ENCODE measurements around the gene ELK1. TPM values are rescaled to one million over a fixed set of nuclear protein-coding genes. Genes with fewer than 3 reads are reported as not detected.

ELK1 gene
- total RNA-seq, 1 experiment from 2014 or later = 57.0 TPM

DNA sequence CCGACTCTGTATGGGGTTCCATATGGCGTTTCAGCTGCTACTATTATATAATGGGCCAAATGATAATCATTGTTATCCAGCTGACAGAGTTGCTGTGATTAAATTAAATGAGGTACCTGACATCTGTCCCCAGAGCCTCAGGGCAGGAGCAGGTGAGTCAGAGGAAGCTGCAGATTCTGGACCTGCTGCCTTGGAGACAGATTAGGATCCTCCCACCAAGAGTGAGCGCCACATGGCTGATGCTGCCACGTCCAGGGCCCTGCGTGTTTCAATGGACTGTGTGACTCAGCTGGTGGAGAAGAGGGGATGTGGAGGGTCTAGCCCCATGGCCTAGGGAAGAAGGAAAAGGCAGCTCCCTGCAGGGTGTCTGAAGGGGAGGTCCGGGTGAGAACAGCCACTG, 36.9 kb upstream of the ELK1 start (continued):
- TF ChIP-seq, protein P1, sequence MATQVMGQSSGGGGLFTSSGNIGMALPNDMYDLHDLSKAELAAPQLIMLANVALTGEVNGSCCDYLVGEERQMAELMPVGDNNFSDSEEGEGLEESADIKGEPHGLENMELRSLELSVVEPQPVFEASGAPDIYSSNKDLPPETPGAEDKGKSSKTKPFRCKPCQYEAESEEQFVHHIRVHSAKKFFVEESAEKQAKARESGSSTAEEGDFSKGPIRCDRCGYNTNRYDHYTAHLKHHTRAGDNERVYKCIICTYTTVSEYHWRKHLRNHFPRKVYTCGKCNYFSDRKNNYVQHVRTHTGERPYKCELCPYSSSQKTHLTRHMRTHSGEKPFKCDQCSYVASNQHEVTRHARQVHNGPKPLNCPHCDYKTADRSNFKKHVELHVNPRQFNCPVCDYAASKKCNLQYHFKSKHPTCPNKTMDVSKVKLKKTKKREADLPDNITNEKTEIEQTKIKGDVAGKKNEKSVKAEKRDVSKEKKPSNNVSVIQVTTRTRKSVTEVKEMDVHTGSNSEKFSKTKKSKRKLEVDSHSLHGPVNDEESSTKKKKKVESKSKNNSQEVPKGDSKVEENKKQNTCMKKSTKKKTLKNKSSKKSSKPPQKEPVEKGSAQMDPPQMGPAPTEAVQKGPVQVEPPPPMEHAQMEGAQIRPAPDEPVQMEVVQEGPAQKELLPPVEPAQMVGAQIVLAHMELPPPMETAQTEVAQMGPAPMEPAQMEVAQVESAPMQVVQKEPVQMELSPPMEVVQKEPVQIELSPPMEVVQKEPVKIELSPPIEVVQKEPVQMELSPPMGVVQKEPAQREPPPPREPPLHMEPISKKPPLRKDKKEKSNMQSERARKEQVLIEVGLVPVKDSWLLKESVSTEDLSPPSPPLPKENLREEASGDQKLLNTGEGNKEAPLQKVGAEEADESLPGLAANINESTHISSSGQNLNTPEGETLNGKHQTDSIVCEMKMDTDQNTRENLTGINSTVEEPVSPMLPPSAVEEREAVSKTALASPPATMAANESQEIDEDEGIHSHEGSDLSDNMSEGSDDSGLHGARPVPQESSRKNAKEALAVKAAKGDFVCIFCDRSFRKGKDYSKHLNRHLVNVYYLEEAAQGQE (IDR thresholded peaks at IDR 0.05; ENCODE audit: low read depth) = no peak
- TF ChIP-seq, protein P2, sequence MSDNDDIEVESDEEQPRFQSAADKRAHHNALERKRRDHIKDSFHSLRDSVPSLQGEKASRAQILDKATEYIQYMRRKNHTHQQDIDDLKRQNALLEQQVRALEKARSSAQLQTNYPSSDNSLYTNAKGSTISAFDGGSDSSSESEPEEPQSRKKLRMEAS (IDR thresholded peaks at IDR 0.05) = no peak
- TF ChIP-seq POLR2A (IDR thresholded peaks at IDR 0.05; ENCODE audit: borderline replicate concordance, extremely low read depth, insufficient read depth, insufficient read length) (no peak), ELF1 (IDR thresholded peaks at IDR 0.05; ENCODE audit: borderline replicate concordance, low read depth) (no peak), SIN3A (IDR thresholded peaks at IDR 0.05; ENCODE audit: low read depth) (no peak), TCF7L2 (IDR thresholded peaks at IDR 0.05; ENCODE audit: borderline replicate concordance, extremely low read depth, insufficient read depth, insufficient read length) (no peak)

DNA sequence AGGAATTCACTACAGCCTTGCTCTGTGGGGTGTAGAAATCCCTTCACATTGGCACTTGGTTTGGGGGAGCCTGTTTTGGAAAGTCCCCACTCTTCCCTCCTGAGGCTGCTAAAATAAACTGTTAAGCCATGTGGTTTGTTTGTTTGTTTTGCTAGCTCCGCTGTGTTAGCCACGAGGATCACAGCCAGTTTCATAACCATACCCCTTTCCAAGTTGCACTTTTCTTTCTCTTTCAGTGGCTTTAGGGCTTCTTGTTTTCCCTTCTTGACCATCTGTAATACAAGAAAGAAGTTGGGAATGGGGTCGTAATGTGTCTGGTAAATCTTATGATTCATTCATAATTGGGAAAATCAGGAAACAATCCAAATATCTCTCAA, 33.5 kb upstream of the ELK1 start:
- TF ChIP-seq SRF (IDR thresholded peaks at IDR 0.05; ENCODE audit: low read depth) (no peak), FOSL1 (IDR thresholded peaks at IDR 0.05; ENCODE audit: low read depth) (no peak), JUND (IDR thresholded peaks at IDR 0.05) (no peak), EGR1 (IDR thresholded peaks at IDR 0.05; ENCODE audit: low read depth) (no peak), ELF1 (IDR thresholded peaks at IDR 0.05; ENCODE audit: borderline replicate concordance, low read depth) (no peak), RAD21 (IDR thresholded peaks at IDR 0.05; ENCODE audit: low read depth) (no peak), POLR2A (IDR thresholded peaks at IDR 0.05; ENCODE audit: borderline replicate concordance, extremely low read depth, insufficient read depth, insufficient read length) (no peak), TCF7L2 (IDR thresholded peaks at IDR 0.05; ENCODE audit: borderline replicate concordance, extremely low read depth, insufficient read depth, insufficient read length) (no peak), ZNF274 (IDR thresholded peaks at IDR 0.05; ENCODE audit: low read depth, low read length) (no peak), ZFX (IDR thresholded peaks at IDR 0.05) (no peak), CEBPB (IDR thresholded peaks at IDR 0.05; ENCODE audit: low read depth) (no peak), EZH2phosphoT487 (IDR thresholded peaks at IDR 0.05; ENCODE audit: borderline replicate concordance) (no peak)
- TF ChIP-seq, protein P3, sequence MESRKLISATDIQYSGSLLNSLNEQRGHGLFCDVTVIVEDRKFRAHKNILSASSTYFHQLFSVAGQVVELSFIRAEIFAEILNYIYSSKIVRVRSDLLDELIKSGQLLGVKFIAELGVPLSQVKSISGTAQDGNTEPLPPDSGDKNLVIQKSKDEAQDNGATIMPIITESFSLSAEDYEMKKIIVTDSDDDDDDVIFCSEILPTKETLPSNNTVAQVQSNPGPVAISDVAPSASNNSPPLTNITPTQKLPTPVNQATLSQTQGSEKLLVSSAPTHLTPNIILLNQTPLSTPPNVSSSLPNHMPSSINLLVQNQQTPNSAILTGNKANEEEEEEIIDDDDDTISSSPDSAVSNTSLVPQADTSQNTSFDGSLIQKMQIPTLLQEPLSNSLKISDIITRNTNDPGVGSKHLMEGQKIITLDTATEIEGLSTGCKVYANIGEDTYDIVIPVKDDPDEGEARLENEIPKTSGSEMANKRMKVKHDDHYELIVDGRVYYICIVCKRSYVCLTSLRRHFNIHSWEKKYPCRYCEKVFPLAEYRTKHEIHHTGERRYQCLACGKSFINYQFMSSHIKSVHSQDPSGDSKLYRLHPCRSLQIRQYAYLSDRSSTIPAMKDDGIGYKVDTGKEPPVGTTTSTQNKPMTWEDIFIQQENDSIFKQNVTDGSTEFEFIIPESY (IDR thresholded peaks at IDR 0.05; ENCODE audit: extremely low read depth, insufficient replicate concordance, low read length) = no peak
- TF ChIP-seq, protein P4, sequence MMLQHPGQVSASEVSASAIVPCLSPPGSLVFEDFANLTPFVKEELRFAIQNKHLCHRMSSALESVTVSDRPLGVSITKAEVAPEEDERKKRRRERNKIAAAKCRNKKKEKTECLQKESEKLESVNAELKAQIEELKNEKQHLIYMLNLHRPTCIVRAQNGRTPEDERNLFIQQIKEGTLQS (IDR thresholded peaks at IDR 0.05) = no peak
- TF ChIP-seq, protein P5, sequence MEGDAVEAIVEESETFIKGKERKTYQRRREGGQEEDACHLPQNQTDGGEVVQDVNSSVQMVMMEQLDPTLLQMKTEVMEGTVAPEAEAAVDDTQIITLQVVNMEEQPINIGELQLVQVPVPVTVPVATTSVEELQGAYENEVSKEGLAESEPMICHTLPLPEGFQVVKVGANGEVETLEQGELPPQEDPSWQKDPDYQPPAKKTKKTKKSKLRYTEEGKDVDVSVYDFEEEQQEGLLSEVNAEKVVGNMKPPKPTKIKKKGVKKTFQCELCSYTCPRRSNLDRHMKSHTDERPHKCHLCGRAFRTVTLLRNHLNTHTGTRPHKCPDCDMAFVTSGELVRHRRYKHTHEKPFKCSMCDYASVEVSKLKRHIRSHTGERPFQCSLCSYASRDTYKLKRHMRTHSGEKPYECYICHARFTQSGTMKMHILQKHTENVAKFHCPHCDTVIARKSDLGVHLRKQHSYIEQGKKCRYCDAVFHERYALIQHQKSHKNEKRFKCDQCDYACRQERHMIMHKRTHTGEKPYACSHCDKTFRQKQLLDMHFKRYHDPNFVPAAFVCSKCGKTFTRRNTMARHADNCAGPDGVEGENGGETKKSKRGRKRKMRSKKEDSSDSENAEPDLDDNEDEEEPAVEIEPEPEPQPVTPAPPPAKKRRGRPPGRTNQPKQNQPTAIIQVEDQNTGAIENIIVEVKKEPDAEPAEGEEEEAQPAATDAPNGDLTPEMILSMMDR (IDR thresholded peaks at IDR 0.05 in 2 of 3, conservative IDR thresholded peaks at IDR 0.05 in 1 of 3; ENCODE audit: borderline replicate concordance in 1 of 3, insufficient read depth in 1 of 3, low read depth in 2 of 3, low read length in 2 of 3) = no peak
- no peak for ATAC-seq
- H2AFZ ChIP-seq (ENCODE audit: low read depth, low read length, poor library complexity, severe bottlenecking) = no peak overlapping the region
- no peaks in the 10 kb centered on the region for H3K36me3 ChIP-seq (ENCODE audit: control insufficient read depth in 1 of 2, insufficient read depth in 2 of 2, low read length in 2 of 2)
- no peaks in the 10 kb centered on the region for H3K4me1 ChIP-seq (ENCODE audit: control insufficient read depth in 1 of 2, insufficient read depth in 2 of 2, low read length in 2 of 2)
- ChIA-PET POLR2A (no interaction called here), RAD21 (ENCODE audit: low non-redundant PET in 1 of 2, low total read pairs in 2 of 2, uncharacterized antibody in 2 of 2, unreplicated experiment in 2 of 2) (no interaction called here), CTCF (no interaction called here)
- no peaks in the 10 kb centered on the region for H3K9me2 ChIP-seq (ENCODE audit: insufficient read depth)
- no peaks in the 10 kb centered on the region for H3K79me2 ChIP-seq (ENCODE audit: insufficient read depth, low read length)
- H3K9me3 ChIP-seq (ENCODE audit: control insufficient read depth in 1 of 2, insufficient read depth in 1 of 2, low read depth in 1 of 2, low read length in 2 of 2) = no peaks in the 10 kb centered on the region
- no peak overlapping the region for H3K27ac ChIP-seq (ENCODE audit: low read depth, low read length)
- intact Hi-C loops (cut with micrococcal nuclease) = no loop called here
- H3K4me2 ChIP-seq (ENCODE audit: low read length) = no peak overlapping the region
- H3K9ac ChIP-seq (ENCODE audit: low read length) = no peak overlapping the region
- H3K27me3 ChIP-seq (ENCODE audit: insufficient read depth, low read length) = no peaks in the 10 kb centered on the region
- H3K4me3 ChIP-seq (replicated peaks in 1 of 2; ENCODE audit: low read depth in 1 of 2, low read length in 2 of 2) = no peak overlapping the region
- no TSS peak for BruUV-seq (replicated peaks)
- no peaks in the 10 kb centered on the region for H4K20me1 ChIP-seq (ENCODE audit: insufficient read depth)
- DNase-seq (ENCODE audit: low read depth, low spot score) = no peak
